AG20443 (cell line): ENCODE data around the gene CPEB1.
"Not testable (repeated sequence)": the region's sequence is repeated elsewhere in the genome, so short reads cannot be mapped to it uniquely, and the experiment has no call there.

Experiments
- DNase-seq: peaks from one replicate; pipeline ENCODE4 v3.0.0; 2012; ENCODE audit warnings: low spot score, mixed read lengths

The CPEB1 gene

DNA sequence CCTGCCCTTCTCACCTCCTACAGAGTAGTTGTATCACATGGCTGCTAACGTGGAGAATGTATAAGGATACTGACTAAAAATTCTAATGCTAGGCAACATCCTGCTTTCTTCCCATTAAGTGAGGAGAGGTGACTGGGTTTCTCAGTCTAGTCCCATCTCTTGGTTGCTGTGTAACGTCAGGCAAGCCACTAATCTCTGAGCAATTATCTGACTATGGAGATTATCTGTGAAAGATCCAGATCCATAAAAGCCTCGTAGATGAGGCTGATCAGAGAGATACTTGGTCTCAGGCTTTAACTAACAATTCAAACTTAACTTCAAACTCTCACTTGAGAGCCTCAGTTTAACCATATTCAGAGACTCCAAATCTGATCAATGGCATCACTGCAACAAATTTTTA, 102.2 kb downstream of the CPEB1 start:
- DNase-seq = no peak

GRCh38 chr15:82544431-82544830, 102.7 kb downstream of the CPEB1 start:
- no peak for DNase-seq

- DNase-seq = peak; percentile 83
These were observed 104.0 kb downstream of the CPEB1 start for GRCh38 chr15:82543160-82543559.

GRCh38 chr15:82540984-82541431, 106.2 kb downstream of the CPEB1 start:
- peak; percentile 22 for DNase-seq

- peak; percentile 100 for DNase-seq
These were observed 106.8 kb downstream of the CPEB1 start, which contains the start of gene RPS17 for GRCh38 chr15:82540055-82540983. RPS17 (minus strand) TSS chr15:82540457; CDS start chr15:82540428, 29 bp downstream.

- no peak for DNase-seq
These were observed 107.5 kb downstream of the CPEB1 start for GRCh38 chr15:82539691-82540054.

DNA sequence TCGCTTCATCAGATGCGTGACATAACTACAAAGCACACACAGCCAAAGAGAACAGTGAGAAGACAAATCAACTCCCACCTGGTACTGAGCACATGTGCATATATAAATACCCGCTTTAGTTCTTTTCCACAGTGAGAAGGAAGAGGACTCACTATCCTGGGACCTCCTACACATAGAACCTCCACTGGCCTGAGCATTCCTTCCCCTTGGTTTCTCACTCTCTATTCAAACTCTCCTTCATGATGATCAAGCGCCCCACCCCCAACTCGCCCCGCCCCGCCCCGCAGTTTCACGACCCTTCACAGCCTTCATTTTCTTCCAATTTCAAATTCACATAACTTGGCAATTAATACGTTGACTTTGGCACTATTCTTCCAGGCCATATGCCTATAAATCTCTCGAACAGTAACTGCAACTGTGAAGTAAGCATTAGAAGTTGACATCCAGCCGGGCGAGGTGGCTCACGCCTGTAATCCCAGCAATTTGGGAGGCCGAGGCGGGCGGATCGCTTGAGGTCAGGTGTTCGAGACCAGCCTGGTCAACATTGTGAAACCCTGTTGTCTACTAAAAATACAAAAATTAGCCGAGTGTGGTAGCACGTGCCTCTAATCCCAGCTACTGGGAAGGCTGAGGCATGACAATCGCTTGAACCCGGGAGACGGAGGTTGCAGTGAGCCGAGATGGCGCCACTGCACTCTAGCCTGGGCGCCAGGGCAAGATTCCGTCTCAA, 108.0 kb downstream of the CPEB1 start:
- no peak for DNase-seq

GRCh38 chr15:82537351-82537908, 109.7 kb downstream of the CPEB1 start:
- DNase-seq = no peak

- no peak for DNase-seq
These were observed 110.5 kb downstream of the CPEB1 start for GRCh38 chr15:82536409-82537350.

DNA sequence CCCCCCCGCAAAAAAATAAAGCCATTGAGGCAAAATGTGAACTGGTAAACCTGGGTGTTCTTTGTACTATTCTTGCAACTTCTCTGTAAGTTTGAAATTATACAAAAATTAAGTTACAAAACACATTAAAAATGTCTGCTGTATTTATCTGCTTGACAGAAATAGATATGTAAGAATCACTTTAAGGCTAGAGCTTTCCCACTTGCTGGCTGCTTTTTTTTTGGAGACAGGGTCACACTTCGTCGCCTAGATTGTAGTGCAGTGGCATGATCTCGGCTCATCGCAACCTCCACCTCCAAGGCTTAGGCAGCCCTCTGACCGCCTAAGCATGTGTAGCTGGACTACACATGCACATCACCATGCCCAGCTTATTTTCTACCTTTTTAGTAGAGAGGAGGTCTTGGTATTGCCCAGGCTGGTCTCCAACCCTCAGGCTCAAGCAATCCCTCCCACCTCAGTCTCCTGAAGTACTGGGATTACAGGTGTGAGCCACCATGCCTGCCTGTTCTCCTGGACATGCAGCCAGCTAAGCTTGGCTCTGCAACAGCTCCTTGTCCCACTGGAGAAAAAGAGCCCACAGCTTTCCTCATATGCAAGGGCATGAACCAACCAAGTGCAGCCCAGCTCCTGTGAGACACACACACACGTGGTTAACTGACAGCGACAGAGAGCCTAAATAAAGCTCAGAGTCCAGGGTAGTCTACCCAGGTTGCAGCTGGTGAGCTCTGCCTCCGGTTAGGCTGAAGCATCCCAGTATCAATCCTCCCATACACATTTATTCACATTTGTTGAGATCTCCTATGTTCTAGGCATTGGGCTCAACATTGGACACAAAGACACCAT, 111.4 kb downstream of the CPEB1 start:
- no peak for DNase-seq

DNA sequence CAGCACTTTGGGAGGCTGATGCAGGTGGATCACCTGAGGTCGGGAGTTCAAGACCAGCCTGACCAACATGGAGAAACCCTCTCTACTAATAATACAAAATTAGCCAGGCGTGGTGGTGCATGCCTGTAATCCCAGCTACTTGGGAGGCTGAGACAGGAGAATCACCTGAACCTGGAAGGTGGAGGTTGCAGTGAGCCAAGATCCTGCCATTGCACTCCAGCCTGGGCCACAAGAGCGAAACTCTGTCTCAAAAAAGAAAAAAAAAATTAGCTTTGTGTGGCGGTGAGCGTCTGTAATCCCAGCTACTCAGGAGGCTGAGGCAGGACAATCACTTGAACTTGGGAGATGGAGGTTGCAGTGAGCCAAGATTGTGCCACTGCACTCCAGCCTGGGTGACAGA, 112.0 kb downstream of the CPEB1 start:
- DNase-seq = not testable (repeated sequence)

DNA sequence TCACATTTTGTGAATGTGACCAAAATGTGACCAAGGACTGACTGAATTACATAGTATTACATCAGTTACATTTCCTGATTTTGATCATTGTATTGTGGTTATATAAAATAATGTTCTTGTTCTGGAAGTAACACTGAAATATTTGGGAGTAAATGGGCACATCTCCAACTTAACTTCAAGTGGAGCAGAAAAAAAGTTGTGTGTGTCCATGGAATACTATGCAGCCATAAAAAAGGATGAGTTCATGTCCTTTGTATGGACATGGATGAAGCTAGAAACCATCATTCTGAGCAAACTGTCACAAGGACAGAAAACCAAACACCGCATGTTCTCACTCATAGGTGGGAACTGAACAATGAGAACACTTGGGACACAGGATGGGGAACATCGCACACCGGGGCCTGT, 112.7 kb downstream of the CPEB1 start:
- not testable (repeated sequence) for DNase-seq

DNA sequence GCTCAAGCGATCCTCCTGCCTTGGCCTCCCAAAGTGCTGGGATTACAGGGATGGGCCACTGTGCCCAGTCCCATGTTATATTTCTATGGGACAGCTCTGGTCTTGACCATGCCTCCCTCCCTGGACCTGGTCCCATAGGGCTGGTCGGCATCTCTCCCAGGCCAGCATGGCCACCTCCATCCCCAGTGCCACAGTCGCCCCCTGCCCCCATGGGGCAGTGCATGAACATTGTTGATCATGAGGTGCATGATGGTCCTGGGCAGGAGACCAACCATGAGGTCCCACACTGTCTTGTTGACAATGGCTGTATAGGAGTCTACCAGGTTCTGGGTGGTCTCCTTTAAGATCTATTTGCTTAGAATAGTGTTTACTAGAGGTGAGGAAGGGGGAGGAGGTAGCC, 113.4 kb downstream of the CPEB1 start:
- no peak for DNase-seq

GRCh38 chr15:82532991-82533481, 114.1 kb downstream of the CPEB1 start:
- DNase-seq = no peak

GRCh38 chr15:82532383-82532990, 114.7 kb downstream of the CPEB1 start:
- no peak for DNase-seq

- no peak for DNase-seq
These were observed 115.4 kb downstream of the CPEB1 start for GRCh38 chr15:82531496-82532382.

- DNase-seq = peak; percentile 76
These were observed 116.4 kb downstream of the CPEB1 start for GRCh38 chr15:82530606-82531379.

GRCh38 chr15:82530006-82530405, 117.2 kb downstream of the CPEB1 start:
- no peak for DNase-seq
